Sigmoid colon (tissue), 7 donors: ENCODE results near the gene CDC14A. TPM values are rescaled to one million over a fixed set of nuclear protein-coding genes. Genes with fewer than 3 reads are reported as not detected.

Experiments used
- DNase-seq: peaks from one replicate; pipeline ENCODE4 v3.0.0-alpha.2; 2019
- H3K27ac ChIP-seq, 4 donors: fragments of 200-600 bp; sonication (generic); one replicate each; pipeline ENCODE4 v1.5.1; 2016 to 2019; ENCODE audit warnings: mild to moderate bottlenecking in 1 of 4
- H3K27me3 ChIP-seq, 3 donors: fragments of 200-600 bp; sonication (generic); one replicate each; pipeline ENCODE4 v1.5.1; 2019; ENCODE audit warnings: mild to moderate bottlenecking in 1 of 3
- H3K36me3 ChIP-seq, 4 donors: fragments of 200-600 bp; sonication (generic); one replicate each; pipeline ENCODE4 v1.5.1; 2016 to 2019
- H3K4me1 ChIP-seq, 4 donors: fragments of 200-600 bp; sonication (generic); one replicate each; pipeline ENCODE4 v1.5.1; 2017 to 2019
- H3K4me3 ChIP-seq, 4 donors: fragments of 200-600 bp; sonication (generic); one replicate each; pipeline ENCODE4 v1.5.1; 2017 to 2019; ENCODE audit warnings: mild to moderate bottlenecking in 2 of 4, moderate library complexity in 1 of 4
- H3K9me3 ChIP-seq, 4 donors: fragments of 200-600 bp in 3 of 4; sonication (generic) in 3 of 4; one replicate each; pipeline versions ENCODE4 v1.5.1 to v1.6.1; 2013 to 2019
- CTCF ChIP-seq, 4 experiments: fragments of 450-650 bp in 3 of 4; fragments of 200-600 bp in 1 of 4; IDR thresholded peaks; one replicate each; pipeline ENCODE4 v1.5.1; 2016 to 2019; ENCODE audit warnings: antibody characterized with exemption in 4 of 4, mild to moderate bottlenecking in 3 of 4, moderate library complexity in 2 of 4
- EP300 ChIP-seq, 4 donors: sonication (generic); formaldehyde crosslinking; IDR thresholded peaks; one replicate each; pipeline ENCODE4 v1.6.1; 2017; ENCODE audit warnings: antibody characterized with exemption in 4 of 4
- POLR2A ChIP-seq, 2 donors: fragments of 450-650 bp; IDR thresholded peaks; one replicate each; pipeline ENCODE4 v1.6.1; 2016; ENCODE audit warnings: antibody characterized with exemption in 2 of 2, mild to moderate bottlenecking in 2 of 2, moderate library complexity in 2 of 2
- POLR2AphosphoS5 ChIP-seq, 4 donors: sonication (generic); formaldehyde crosslinking; IDR thresholded peaks; one replicate each; pipeline ENCODE4 v1.6.1; 2017; ENCODE audit warnings: antibody characterized with exemption in 4 of 4
- WGBS, 2 donors: extraction: QIAGEN DNeasy Blood & Tissue Kit; methylation state at CpG; one replicate each; pipeline ENCODE4 v1.1.7; 2013; 5-methylcytosine and 5-hydroxymethylcytosine counted together
- intact Hi-C: fragments of 100-400 bp; cut with DNase I; formaldehyde crosslinking; loops from one replicate; pipeline ENCODE4 v1.15.1; 2023
- polyA plus RNA-seq, 3 donors: library from polyadenylated mRNA; stranded (reverse); fragments of 200-250 nt; gene quantifications; one replicate each; pipeline ENCODE4 v1.2.3, GENCODE V29; 2013
- total RNA-seq, 4 donors: library from RNA; depleted of rRNA; stranded (reverse); fragments of >200 nt; gene quantifications; one replicate each; pipeline ENCODE4 v1.1.0, GENCODE V29; 2016
- donor health status: healthy with polysubstance abuse.
- donor health status: Bipolar disorder and iron deficiency.
- donor health status: healthy.

Gene CDC14A
- total and polyA plus RNA-seq, 7 donors: 4.6 to 22.7 (median 11.8) TPM

- Histone ChIP-seq H3K27ac (no peak overlapping the region), H3K4me1 (peaks cover 0 to 7% (median 0%) of the 10 kb centered on the region in 4 donors), H3K27me3 (no peaks in the 10 kb centered on the region), H3K4me3 (no peak overlapping the region), H3K9me3 (no peaks in the 10 kb centered on the region), H3K36me3 (no peaks in the 10 kb centered on the region)
- no peak for DNase-seq
- TF ChIP-seq POLR2A (IDR thresholded peaks at IDR 0.05) (no peak), POLR2AphosphoS5 (IDR thresholded peaks at IDR 0.05) (no peak), CTCF (IDR thresholded peaks at IDR 0.05) (no peak), EP300 (IDR thresholded peaks at IDR 0.05) (no peak)
- intact Hi-C loops: no loop called here
- WGBS, 2 donors: 93 to 97% methylated on average over 3 of the region's 3 CpGs
Observed at GRCh38 chr1:100305954-100306353, 46.4 kb upstream of the CDC14A start.

DNA sequence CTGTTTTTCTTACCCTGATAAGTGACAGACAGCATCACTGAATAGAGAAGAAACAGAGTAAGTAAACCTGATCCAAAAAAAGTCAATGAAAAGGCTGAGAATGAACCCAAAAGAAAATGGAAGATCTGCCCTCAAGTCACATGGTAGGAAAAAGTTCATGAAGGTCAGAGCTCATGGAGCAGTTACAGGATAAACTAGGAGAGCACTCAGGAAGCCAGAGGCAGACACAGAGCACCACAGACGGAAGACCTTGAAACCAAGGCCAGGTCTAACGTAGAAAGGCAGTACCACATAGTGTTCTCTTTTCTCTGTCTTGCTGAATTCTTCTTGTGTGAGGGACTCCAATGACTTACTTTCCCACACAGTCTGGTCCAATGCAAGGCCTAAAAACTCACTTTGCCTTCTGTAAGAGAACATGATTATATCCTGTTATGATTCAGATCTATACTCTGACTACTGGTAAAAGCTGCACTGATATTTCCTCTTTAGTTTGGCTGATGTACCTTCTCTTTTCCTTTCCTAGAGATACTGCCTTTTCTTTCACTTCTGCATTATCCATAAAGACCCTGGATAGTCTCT lies 45.5 kb upstream of the CDC14A start:
- H3K27ac ChIP-seq: no peak overlapping the region
- intact Hi-C loops: no loop called here
- H3K9me3 ChIP-seq: no peaks in the 10 kb centered on the region
- WGBS, 2 donors: 80 to 85% methylated on average over 2 of the region's 2 CpGs
- H3K36me3 ChIP-seq: no peaks in the 10 kb centered on the region
- H3K4me3 ChIP-seq: no peak overlapping the region
- TF ChIP-seq POLR2AphosphoS5 (IDR thresholded peaks at IDR 0.05): no peak
- no peak for TF ChIP-seq POLR2A (IDR thresholded peaks at IDR 0.05)
- TF ChIP-seq CTCF (IDR thresholded peaks at IDR 0.05): no peak
- TF ChIP-seq EP300 (IDR thresholded peaks at IDR 0.05): no peak
- H3K27me3 ChIP-seq: no peaks in the 10 kb centered on the region
- no peaks in the 10 kb centered on the region for H3K4me1 ChIP-seq
- no peak for DNase-seq

DNA sequence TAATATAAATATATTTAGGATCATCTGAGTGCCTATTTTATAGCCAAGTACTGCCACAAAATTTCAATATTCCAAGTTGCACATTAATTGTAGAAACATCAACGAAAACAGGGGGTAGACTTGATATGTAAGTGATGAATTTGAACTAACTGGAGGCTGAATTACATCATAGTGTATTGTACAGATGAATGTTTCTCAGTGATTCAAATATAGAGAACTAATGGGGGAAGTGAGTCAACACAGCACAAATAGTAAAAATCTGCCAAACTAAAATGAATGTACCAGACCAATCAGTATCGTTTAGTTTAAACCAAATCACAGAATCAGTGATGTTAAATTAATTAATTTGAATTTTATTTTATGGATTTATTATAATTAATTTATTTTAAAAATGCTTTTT lies 43.5 kb upstream of the CDC14A start:
- Histone ChIP-seq H3K27me3 (no peaks in the 10 kb centered on the region), H3K4me1 (no peaks in the 10 kb centered on the region), H3K9me3 (no peaks in the 10 kb centered on the region), H3K4me3 (no peak overlapping the region), H3K27ac (no peak overlapping the region), H3K36me3 (no peaks in the 10 kb centered on the region)
- DNase-seq: no peak
- intact Hi-C loops: no loop called here
- TF ChIP-seq CTCF (IDR thresholded peaks at IDR 0.05) (no peak), POLR2A (IDR thresholded peaks at IDR 0.05) (no peak), EP300 (IDR thresholded peaks at IDR 0.05) (no peak), POLR2AphosphoS5 (IDR thresholded peaks at IDR 0.05) (no peak)
- 72 to 76% methylated on average over 2 of the region's 2 CpGs for WGBS, 2 donors

DNA sequence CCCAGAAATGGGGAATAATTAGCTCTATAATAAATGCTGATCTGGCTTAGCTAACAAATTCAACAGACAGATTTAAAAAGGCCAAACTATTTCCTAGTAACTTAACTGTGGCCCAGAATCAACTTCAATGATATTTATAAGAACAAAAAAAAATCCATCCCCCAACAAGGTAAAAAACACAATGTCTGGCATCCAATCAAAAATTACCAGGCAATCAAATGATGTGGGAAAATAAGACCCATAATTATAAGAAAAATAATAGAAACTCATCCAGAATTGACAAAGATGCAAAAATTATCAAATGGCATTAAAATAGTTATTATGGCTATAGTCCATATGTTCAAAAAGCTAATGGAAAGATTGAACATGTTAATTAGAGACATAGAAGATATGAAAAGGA lies 42.4 kb upstream of the CDC14A start:
- no peaks in the 10 kb centered on the region for H3K4me1 ChIP-seq
- H3K36me3 ChIP-seq: no peaks in the 10 kb centered on the region
- DNase-seq: no peak
- no peak overlapping the region for H3K27ac ChIP-seq
- H3K27me3 ChIP-seq: no peaks in the 10 kb centered on the region
- TF ChIP-seq POLR2A (IDR thresholded peaks at IDR 0.05): no peak
- TF ChIP-seq CTCF (IDR thresholded peaks at IDR 0.05): no peak
- no peak for TF ChIP-seq POLR2AphosphoS5 (IDR thresholded peaks at IDR 0.05)
- TF ChIP-seq EP300 (IDR thresholded peaks at IDR 0.05): no peak
- no peak overlapping the region for H3K4me3 ChIP-seq
- no peaks in the 10 kb centered on the region for H3K9me3 ChIP-seq
- intact Hi-C loops: no loop called here

DNA sequence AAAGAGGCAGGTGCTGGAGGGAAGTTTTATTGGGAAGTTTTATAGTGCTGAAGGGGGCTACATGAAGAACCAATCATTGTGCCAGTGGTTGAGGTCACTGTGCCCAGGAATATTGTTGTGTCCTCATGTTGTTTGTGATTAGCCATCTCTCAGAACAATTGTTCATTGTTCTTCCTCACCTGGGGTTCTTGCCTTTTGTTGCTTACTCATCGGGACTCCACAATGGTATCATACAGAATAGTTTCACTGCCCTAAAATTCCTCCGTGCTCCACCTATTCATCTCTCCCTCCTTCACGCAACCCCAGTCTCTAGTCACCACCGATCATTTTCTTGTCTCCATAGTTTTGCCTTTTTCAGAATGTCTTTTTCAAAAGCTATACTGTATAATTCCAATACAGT lies 38.9 kb upstream of the CDC14A start:
- no peak overlapping the region for H3K27ac ChIP-seq
- H3K4me3 ChIP-seq: no peak overlapping the region
- no peaks in the 10 kb centered on the region for H3K36me3 ChIP-seq
- no peak for DNase-seq
- WGBS, 2 donors: 18 to 63% methylated on average over 4 of the region's 4 CpGs
- H3K4me1 ChIP-seq: no peaks in the 10 kb centered on the region
- intact Hi-C loops: no loop called here
- H3K9me3 ChIP-seq: peaks cover 0 to 2% (median 0%) of the 10 kb centered on the region in 4 donors
- TF ChIP-seq EP300 (IDR thresholded peaks at IDR 0.05) (no peak), CTCF (IDR thresholded peaks at IDR 0.05) (no peak), POLR2A (IDR thresholded peaks at IDR 0.05) (no peak), POLR2AphosphoS5 (IDR thresholded peaks at IDR 0.05) (no peak)
- H3K27me3 ChIP-seq: no peaks in the 10 kb centered on the region
